GM06990 (cell line): ENCODE data around the gene FMR1NB.

Experiments used
- DNase-seq: peaks from one replicate; pipeline ENCODE4 v3.0.0-alpha.2; 2011; ENCODE audit not compliant: insufficient read length; ENCODE audit errors: extremely low read depth
- H3K27me3 ChIP-seq: replicated peaks from 2 replicates; pipeline ENCODE4 v1.6.0; 2011; ENCODE audit warnings: low read length; ENCODE audit not compliant: control insufficient read depth, insufficient read depth
- H3K36me3 ChIP-seq: 2 replicates; pipeline ENCODE4 v1.5.1; 2011; ENCODE audit warnings: low read length; ENCODE audit not compliant: control insufficient read depth, insufficient read depth
- H3K4me3 ChIP-seq: replicated peaks from 2 replicates; pipeline ENCODE4 v1.5.1; 2011; ENCODE audit warnings: low read depth, mild to moderate bottlenecking, control low read depth, low read length
- TF ChIP-seq, protein P1 (sequence below): IDR thresholded peaks from 2 replicates; pipeline ENCODE4 v1.5.1; 2011; ENCODE audit warnings: low read length, control low read depth, mild to moderate bottlenecking, inconsistent platforms; ENCODE audit not compliant: insufficient read depth, poor library complexity, severe bottlenecking

Gene FMR1NB

DNA sequence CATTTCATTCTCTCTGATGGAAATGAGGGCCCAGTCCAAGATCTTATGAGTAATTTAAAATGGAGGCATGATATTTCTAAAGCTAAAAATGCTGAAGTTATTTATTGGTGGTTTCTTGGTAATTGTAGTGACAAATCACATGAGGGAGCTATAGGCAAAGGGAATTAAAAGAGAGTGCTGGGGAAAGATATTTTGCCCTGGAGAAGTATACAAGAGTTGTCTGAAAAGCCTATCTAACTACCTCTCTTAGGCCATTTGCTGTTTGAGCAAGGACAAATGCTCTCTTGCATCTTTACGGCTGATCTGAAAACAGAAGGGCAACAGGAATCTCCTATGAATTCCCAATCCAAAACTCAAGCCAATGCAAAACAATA is 89.4 kb downstream of the FMR1NB start:
- TF ChIP-seq, protein P1, sequence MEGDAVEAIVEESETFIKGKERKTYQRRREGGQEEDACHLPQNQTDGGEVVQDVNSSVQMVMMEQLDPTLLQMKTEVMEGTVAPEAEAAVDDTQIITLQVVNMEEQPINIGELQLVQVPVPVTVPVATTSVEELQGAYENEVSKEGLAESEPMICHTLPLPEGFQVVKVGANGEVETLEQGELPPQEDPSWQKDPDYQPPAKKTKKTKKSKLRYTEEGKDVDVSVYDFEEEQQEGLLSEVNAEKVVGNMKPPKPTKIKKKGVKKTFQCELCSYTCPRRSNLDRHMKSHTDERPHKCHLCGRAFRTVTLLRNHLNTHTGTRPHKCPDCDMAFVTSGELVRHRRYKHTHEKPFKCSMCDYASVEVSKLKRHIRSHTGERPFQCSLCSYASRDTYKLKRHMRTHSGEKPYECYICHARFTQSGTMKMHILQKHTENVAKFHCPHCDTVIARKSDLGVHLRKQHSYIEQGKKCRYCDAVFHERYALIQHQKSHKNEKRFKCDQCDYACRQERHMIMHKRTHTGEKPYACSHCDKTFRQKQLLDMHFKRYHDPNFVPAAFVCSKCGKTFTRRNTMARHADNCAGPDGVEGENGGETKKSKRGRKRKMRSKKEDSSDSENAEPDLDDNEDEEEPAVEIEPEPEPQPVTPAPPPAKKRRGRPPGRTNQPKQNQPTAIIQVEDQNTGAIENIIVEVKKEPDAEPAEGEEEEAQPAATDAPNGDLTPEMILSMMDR, result no peak
- Histone ChIP-seq H3K27me3 (no peaks in the 10 kb centered on the region), H3K36me3 (no peaks in the 10 kb centered on the region), H3K4me3 (no peak overlapping the region)
- DNase-seq, result no peak
